Neural progenitor cell (in vitro differentiated cells): ENCODE data around the gene SIX5. TPM values are rescaled to one million over a fixed set of nuclear protein-coding genes. Genes with fewer than 3 reads are reported as not detected.

ENCODE experiments used
- DNase-seq: peaks from one replicate; pipeline ENCODE4 v3.0.0-alpha.2; 2016; ENCODE audit warnings: low spot score
- H2AFZ ChIP-seq: fragments of 200-600 bp; sonication (generic); replicated peaks from 2 replicates; pipeline ENCODE4 v1.6.1; 2016; ENCODE audit warnings: antibody characterized with exemption
- H3F3A ChIP-seq: fragments of 200-600 bp; sonication (generic); 2 replicates; pipeline ENCODE4 v1.6.1; 2016; ENCODE audit warnings: antibody characterized with exemption, low read depth
- H3K27ac ChIP-seq: fragments of 200-600 bp; sonication (generic); 2 replicates; pipeline ENCODE4 v1.5.1; 2016; ENCODE audit warnings: mild to moderate bottlenecking
- H3K27me3 ChIP-seq: fragments of 200-600 bp; sonication (generic); 2 replicates; pipeline ENCODE4 v1.6.1; 2016; ENCODE audit warnings: mild to moderate bottlenecking, moderate library complexity
- H3K36me3 ChIP-seq: fragments of 200-600 bp; sonication (generic); 2 replicates; pipeline ENCODE4 v1.5.1; 2016
- H3K4me1 ChIP-seq: fragments of 200-600 bp; sonication (generic); 2 replicates; pipeline ENCODE4 v1.6.1; 2016; ENCODE audit warnings: mixed run types
- H3K4me2 ChIP-seq: fragments of 200-600 bp; sonication (generic); 2 replicates; pipeline ENCODE4 v1.6.1; 2016
- H3K4me3 ChIP-seq: fragments of 200-600 bp; sonication (generic); 2 replicates; pipeline ENCODE4 v1.5.1; 2016
- H3K79me2 ChIP-seq: fragments of 200-600 bp; sonication (generic); 2 replicates; pipeline ENCODE4 v1.6.1; 2016; ENCODE audit warnings: low read depth
- H3K9ac ChIP-seq: fragments of 200-600 bp; sonication (generic); 2 replicates; pipeline ENCODE4 v1.6.1; 2016
- H3K9me3 ChIP-seq: fragments of 200-600 bp; sonication (generic); 2 replicates; pipeline ENCODE4 v1.5.1; 2016; ENCODE audit warnings: low read depth
- H4K20me1 ChIP-seq: fragments of 200-600 bp; sonication (generic); 2 replicates; pipeline ENCODE4 v1.6.1; 2016; ENCODE audit warnings: low read depth
- H3K27ac Mint-ChIP-seq: 3 replicates; pipeline ENCODE4 v1.8.0; 2021; ENCODE audit warnings: mixed read lengths
- H3K27me3 Mint-ChIP-seq: 2 replicates; pipeline ENCODE4 v1.8.0; 2022; ENCODE audit warnings: low read depth, mild to moderate bottlenecking, inconsistent platforms, moderate library complexity, mixed read lengths; ENCODE audit not compliant: insufficient read depth
- H3K36me3 Mint-ChIP-seq: 3 replicates; pipeline ENCODE4 v1.8.0; 2021; ENCODE audit warnings: mixed read lengths
- H3K4me1 Mint-ChIP-seq: 3 replicates; pipeline ENCODE4 v1.8.0; 2021; ENCODE audit warnings: mixed read lengths
- H3K4me3 Mint-ChIP-seq: 3 replicates; pipeline ENCODE4 v1.8.0; 2021; ENCODE audit warnings: mild to moderate bottlenecking, moderate library complexity, mixed read lengths
- H3K9me3 Mint-ChIP-seq: 3 replicates; pipeline ENCODE4 v1.8.0; 2020; ENCODE audit warnings: mixed read lengths
- CTCF ChIP-seq: fragments of 200-600 bp; sonication (generic); IDR thresholded peaks from 2 replicates; pipeline ENCODE4 v1.5.1; 2017; ENCODE audit warnings: antibody characterized with exemption, mild to moderate bottlenecking
- EZH2 ChIP-seq: fragments of 200-600 bp; sonication (generic); IDR thresholded peaks from 2 replicates; pipeline ENCODE4 v1.6.1; 2017; ENCODE audit warnings: antibody characterized with exemption, mild to moderate bottlenecking, moderate library complexity
- EZH2phosphoT487 ChIP-seq: fragments of 200-600 bp; sonication (generic); IDR thresholded peaks from 2 replicates; pipeline ENCODE4 v1.6.1; 2017; ENCODE audit warnings: antibody characterized with exemption
- total RNA-seq: library from RNA; depleted of rRNA; stranded (reverse); fragments of >200 nt; gene quantifications from 2 replicates; pipeline ENCODE4 v1.2.3, GENCODE V29; 2015; ENCODE audit warnings: low replicate concordance

Gene SIX5
- total RNA-seq, 1 donor from 2014 or later = 8.1 TPM

DNA sequence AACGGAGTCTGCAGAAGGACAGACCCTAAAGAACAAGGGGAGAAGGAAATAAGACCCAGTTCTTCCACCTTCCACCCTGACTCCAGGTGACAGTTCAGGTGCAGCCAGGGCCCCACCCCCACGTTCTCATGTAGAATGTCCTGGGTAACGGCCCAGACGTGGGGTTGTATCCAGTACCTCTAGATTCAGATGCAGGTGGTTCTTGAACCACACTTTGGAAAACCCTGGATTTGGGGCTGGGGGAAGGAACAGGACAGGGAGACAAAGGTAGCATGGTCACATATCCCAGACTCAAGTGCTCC, 11.0 kb upstream of the SIX5 start:
- H3K9me3 Mint-ChIP-seq = no peaks in the 10 kb centered on the region
- peaks cover 29% of the 10 kb centered on the region for H3K4me1 Mint-ChIP-seq
- no peak for TF ChIP-seq EZH2phosphoT487
- no peak for TF ChIP-seq CTCF
- no peak for TF ChIP-seq EZH2
- peaks cover 23% of the 10 kb centered on the region for H3F3A ChIP-seq
- H3K9me3 ChIP-seq = no peaks in the 10 kb centered on the region
- no peak for DNase-seq
- H3K36me3 ChIP-seq = no peaks in the 10 kb centered on the region
- no peak overlapping the region for H2AFZ ChIP-seq
- H3K27me3 Mint-ChIP-seq = peaks cover 15% of the 10 kb centered on the region
- H3K27ac ChIP-seq = no peak overlapping the region
- H4K20me1 ChIP-seq = peaks cover 81% of the 10 kb centered on the region
- peaks cover 5% of the 10 kb centered on the region for H3K27me3 ChIP-seq
- H3K4me1 ChIP-seq = peaks cover 24% of the 10 kb centered on the region
- H3K4me2 ChIP-seq = peak overlapping the region; percentile 84
- peaks cover 16% of the 10 kb centered on the region for H3K36me3 Mint-ChIP-seq
- no peak overlapping the region for H3K27ac Mint-ChIP-seq
- no peak overlapping the region for H3K9ac ChIP-seq
- no peak overlapping the region for H3K4me3 Mint-ChIP-seq
- peak overlapping the region; percentile 47 for H3K4me3 ChIP-seq
- no peaks in the 10 kb centered on the region for H3K79me2 ChIP-seq

DNA sequence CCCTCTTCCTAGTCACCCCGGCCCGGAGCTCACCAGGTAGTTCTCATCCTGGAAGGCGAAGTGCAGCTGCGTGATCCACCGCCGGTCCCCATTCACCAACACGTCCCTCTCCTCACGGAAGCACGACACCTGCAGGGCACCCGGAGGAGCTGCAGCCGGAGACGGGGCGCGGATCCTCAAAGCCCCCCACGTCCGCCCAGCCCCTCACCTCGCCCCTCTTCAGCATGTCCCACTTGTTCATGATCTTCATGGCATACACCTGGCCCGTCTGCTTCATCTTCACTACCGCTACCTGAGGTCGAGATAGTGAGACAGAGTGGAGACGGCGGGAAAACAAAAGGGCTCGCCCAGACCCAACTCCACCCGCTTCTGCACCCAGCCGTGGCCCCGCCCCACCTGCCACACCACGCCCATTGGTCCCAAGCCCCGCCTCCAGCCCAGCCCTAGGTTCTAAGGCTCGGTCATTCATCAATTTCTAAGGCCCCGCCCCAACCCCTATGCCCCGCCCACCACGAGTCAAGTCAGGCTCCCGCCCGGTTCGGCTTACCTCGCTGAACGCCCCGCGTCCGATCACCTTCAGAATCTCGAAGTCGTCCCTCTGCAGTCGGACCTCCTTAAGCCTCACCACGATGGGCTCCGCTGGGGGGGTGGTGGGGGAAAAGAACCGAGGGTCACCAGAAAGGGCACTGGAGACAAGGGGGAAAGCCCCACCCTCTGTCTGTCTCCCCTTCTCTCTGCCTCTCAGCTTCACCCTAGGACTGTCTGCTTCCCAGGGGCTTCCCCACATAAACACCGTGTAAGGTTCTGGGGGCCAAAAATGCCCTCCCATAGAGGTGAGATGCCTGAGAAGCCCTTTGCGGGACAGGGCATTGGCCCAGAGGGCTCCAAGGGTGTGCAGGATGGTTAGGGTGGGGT, 10.4 kb upstream of the SIX5 start:
- Histone ChIP-seq H3K27ac (no peak overlapping the region), H3K9ac (no peak overlapping the region), H3F3A (peaks cover 26% of the 10 kb centered on the region), H3K4me2 (peak overlapping the region; percentile 84), H3K4me1 (peaks cover 24% of the 10 kb centered on the region), H3K9me3 (no peaks in the 10 kb centered on the region), H3K79me2 (no peaks in the 10 kb centered on the region), H2AFZ (no peak overlapping the region), H3K4me3 (peak overlapping the region; percentile 47), H3K36me3 (no peaks in the 10 kb centered on the region), H4K20me1 (peaks cover 74% of the 10 kb centered on the region), H3K27me3 (peaks cover 5% of the 10 kb centered on the region)
- peaks cover 29% of the 10 kb centered on the region for H3K4me1 Mint-ChIP-seq
- peak overlapping the region; percentile 81 for H3K4me3 Mint-ChIP-seq
- H3K9me3 Mint-ChIP-seq = no peaks in the 10 kb centered on the region
- peaks cover 16% of the 10 kb centered on the region for H3K36me3 Mint-ChIP-seq
- peak overlapping the region; percentile 18 for H3K27ac Mint-ChIP-seq
- TF ChIP-seq EZH2 (no peak), CTCF (peak; percentile 85)
- H3K27me3 Mint-ChIP-seq = peaks cover 15% of the 10 kb centered on the region
- DNase-seq = peak; percentile 96

GRCh38 chr19:45778010-45778661, 9.1 kb upstream of the SIX5 start:
- no peak overlapping the region for H3K9ac ChIP-seq
- H3K36me3 Mint-ChIP-seq = peaks cover 20% of the 10 kb centered on the region
- H4K20me1 ChIP-seq = peaks cover 61% of the 10 kb centered on the region
- peaks cover 14% of the 10 kb centered on the region for H3K27me3 Mint-ChIP-seq
- H3K27ac Mint-ChIP-seq = no peak overlapping the region
- H3K9me3 ChIP-seq = no peaks in the 10 kb centered on the region
- H3K4me3 Mint-ChIP-seq = peak overlapping the region; percentile 81
- no peak overlapping the region for H3K27ac ChIP-seq
- no peaks in the 10 kb centered on the region for H3K9me3 Mint-ChIP-seq
- peaks cover 5% of the 10 kb centered on the region for H3K27me3 ChIP-seq
- peaks cover 26% of the 10 kb centered on the region for H3F3A ChIP-seq
- no peak overlapping the region for H3K4me3 ChIP-seq
- no peaks in the 10 kb centered on the region for H3K36me3 ChIP-seq
- no peak overlapping the region for H3K4me2 ChIP-seq
- no peak overlapping the region for H2AFZ ChIP-seq
- H3K4me1 ChIP-seq = peaks cover 19% of the 10 kb centered on the region
- DNase-seq = no peak
- no peak for TF ChIP-seq EZH2phosphoT487
- TF ChIP-seq EZH2 = no peak
- no peak for TF ChIP-seq CTCF
- no peaks in the 10 kb centered on the region for H3K79me2 ChIP-seq
- peaks cover 20% of the 10 kb centered on the region for H3K4me1 Mint-ChIP-seq
